CD4-positive, alpha-beta T cell treated with Interleukin-6 at 100 ng/mL for 8 hours (primary cell): ENCODE results near the gene ARL5C.
"Not testable (repeated sequence)": the region's sequence is repeated elsewhere in the genome, so short reads cannot be mapped to it uniquely, and the experiment has no call there.

Experiments used
- DNase-seq: peaks from one replicate; pipeline ENCODE4 v3.0.0-alpha.2; 2020; ENCODE audit warnings: mixed read lengths, low spot score

ARL5C gene

DNA sequence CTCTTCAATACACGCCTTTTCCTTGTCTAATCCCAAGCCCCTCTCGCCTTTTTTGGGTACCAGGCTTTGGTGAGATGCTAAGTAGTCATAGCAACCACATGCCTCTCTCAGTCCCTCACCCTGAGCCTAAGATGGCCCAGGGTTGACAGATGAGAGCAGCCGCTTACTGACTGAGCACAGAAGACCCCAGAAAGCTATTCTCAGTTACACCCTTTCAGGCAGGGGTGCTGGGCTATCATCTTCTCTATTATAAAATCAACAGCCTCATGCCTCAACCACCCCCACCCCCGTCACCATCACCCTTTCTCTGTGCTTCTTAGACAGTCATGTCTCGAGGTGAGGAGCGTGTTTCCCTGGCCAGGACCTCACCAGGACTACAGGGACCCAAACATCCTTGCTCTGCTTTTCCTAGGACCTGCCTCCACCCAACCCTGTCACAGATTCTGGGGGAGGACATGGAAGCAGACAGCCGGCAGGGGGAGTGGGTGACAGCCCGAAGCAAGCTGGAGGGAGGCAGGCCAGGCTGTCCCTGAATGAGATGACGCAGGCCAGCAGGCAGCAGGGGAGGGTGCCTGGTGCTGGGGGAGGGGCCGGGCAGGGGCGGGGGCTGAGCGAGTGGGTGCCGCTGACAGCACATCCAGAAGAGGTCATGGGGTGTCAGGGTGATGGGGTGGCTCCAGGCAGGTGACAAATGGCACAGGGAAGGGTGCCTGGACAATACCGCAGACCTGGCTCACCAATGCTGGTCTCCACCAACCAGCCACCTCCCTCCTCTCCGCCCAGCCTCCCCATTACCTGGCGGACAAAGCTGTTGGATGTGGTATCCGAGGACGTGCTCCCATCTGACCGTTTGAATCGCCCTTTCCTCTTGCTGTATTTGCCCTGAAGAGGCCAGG is 28.4 kb upstream of the ARL5C start:
- DNase-seq, result no peak

GRCh38 chr17:39193346-39193745 is 27.4 kb upstream of the ARL5C start:
- no peak for DNase-seq

- no peak for DNase-seq
These were observed 26.9 kb upstream of the ARL5C start for GRCh38 chr17:39192901-39193300.

DNA sequence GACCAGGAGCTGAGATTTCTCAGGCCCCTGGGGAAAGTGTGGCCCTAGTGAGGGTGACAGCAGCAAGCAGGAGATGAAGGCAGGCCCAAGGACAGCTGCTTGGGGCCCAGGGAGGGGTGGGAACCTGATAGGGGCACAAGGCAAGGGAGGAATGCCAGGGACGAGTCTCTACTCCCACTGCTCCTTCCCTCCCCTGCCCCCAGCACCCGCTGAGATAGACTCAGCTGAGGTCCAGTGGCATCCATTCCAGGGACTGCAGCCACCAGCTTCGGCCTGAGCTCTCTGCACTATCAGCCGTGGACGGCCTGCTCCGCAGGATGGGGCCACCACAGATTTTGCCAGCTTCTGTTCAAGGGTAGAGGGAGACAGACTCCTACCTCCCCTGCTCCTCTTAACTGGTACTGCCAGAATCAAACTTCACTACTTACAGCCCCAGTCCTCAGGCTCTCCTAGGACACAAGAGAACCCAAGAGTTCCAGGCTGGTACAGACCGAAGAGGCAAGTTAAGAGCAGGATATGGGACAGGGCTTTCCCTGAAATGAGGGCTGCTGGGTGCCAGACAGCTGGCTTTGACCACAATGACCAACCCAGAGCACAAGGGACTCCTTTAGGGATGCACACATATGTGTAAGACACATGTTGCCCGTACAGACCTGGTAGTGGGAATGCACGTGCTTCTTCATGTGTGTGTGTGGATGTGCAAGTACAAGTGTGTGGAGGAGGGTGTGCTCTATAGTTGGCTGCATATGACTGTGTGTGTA is 26.0 kb upstream of the ARL5C start:
- no peak for DNase-seq

- no peak for DNase-seq
These were observed 21.3 kb upstream of the ARL5C start for GRCh38 chr17:39187152-39187830.

DNA sequence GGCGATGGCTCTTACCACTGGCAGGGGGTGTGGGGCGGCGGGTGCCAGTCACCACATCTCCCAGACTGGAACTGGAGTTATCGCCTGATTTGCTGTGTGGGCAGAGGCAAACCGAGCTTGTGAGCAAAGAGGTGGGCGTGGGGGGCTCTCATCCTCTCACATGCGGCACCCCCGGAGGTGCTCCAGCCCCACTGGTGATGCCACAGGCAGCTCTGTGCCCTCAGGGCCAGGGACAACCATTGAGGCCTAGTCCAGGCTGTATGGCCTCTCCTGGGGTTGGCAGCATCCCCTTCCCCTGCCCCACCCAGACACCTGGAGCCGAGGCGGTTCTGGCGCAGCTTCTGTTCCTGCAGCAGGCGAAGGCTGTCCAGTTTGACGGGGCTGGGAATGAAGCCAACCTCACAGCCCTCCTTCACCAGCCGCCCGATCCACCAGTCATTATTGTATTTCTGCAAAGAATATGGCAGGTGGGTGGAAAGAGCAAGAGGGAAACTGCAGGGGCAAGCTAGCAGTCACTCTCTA is 20.6 kb upstream of the ARL5C start:
- no peak for DNase-seq

DNA sequence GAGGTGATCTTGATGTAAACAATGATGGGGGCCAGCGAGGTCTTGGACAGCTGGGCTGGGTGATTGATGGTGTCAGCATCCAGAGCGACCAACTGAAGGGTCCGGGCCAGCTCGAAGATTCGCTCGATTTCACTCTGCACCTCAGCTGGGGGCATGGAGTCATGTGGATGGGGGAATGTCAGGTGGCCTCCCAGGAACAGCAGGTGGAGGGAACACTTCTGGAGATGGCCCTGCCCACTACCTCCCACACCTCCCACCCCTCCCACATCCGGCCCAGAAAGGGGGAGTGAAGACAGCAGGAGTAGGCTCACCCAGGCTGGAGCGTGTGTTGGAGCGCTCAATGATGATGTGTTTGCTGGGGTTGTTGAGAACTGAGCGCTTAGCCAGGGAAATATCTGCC is 17.8 kb upstream of the ARL5C start:
- DNase-seq, result no peak

DNA sequence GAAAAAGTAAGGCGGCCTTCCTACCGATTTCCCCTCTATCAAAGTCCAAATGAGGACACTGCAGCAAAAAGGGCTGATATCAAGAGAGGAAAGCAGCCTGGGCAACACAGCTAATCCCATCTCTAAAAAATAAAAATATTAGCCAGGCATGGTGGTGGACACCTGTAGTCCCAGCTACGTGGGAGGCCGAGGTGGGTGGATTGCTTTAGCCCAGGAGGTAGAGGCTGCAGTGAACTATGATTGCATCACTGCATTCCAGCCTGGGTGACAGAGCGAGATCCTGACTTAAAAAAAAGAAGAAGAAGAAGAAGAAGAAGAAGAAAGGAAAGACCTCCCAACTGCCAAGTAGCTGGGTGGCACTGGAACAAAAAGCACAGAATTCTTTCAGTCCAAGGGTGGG is 17.1 kb upstream of the ARL5C start:
- no peak for DNase-seq

GRCh38 chr17:39181303-39181702 is 15.3 kb upstream of the ARL5C start:
- DNase-seq, result no peak

DNA sequence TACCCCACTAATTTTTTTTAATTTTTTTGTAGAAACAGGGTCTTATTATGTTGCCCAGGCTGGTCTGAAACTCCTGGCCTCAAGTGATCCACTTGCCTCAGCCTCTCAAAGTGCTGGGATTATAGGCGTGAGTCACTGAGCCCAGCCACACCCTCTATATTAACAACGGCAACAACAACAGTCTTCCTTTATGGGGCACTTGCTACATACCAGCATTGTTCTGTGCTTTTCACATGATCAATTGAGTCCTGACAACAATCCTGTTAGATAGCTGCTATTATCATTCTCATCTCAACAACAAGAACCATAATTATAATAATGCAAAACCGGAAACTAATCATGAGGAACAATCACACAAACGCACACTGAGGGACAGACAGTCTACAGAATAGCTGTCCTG is 12.6 kb upstream of the ARL5C start:
- no peak for DNase-seq

- DNase-seq, result no peak
These were observed 11.3 kb upstream of the ARL5C start for GRCh38 chr17:39177256-39177655.

- no peak for DNase-seq
These were observed 9.7 kb upstream of the ARL5C start for GRCh38 chr17:39175695-39176093.

GRCh38 chr17:39174920-39175694 is 9.1 kb upstream of the ARL5C start:
- peak; percentile 71 for DNase-seq

GRCh38 chr17:39173526-39174274 is 7.7 kb upstream of the ARL5C start:
- no peak for DNase-seq

- no peak for DNase-seq
These were observed 7.1 kb upstream of the ARL5C start for GRCh38 chr17:39173080-39173479.

DNA sequence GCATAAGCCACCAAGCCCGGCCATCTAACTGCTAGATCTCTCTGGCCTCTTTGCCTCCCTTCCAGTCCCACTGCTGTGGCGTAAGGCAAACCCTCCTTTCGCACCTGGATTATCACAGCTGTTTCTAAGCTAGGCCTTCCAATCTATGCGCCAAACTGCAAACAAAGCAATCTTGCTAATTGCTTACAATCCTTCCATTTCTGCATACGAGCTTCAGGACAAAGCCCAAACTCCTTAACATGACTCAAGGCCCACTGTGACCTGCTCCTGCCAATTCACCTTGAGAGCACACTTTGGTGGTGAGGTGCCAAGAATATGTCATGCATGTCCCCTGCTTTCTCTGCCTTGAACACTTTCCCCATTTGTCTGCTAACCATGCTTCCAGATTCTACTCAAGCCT is 6.0 kb upstream of the ARL5C start:
- DNase-seq, result no peak

DNA sequence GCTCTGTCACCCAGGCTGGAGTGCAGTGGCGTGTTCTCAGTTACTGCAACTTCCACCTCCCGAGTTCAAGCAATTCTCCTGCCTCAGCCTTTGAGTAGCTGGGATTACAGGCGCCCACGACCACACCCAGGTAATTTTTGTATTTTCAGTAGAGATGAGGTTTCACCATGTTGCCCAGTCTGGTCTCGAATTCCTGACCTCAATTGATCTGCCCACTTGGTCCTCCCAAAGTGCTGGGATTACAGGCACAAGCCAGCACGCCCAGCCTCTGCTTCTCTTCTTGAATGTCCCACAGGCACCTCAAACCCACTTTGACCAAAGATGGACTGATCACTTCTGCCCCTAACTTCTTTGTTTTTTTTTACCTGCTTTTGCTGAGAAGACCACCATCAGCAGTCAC is 4.6 kb upstream of the ARL5C start:
- no peak for DNase-seq

DNA sequence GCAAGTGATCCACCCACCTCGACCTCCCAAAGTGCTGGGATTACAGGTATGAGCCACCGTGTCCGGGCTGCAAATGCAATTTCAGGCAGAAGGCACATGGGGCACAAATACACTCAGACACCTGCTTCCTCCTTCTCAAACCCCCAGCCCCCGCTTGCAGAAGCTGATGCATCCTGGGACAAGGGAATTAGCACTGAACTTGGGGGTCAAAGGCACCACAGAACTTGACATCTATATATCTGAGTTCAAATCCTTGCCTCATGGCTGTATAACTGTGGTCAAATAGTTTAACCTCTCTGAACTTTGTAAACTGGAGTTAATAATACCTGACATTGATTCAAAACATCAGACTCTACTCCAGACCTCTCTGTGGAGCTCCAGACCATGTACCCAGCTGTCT is 4.1 kb upstream of the ARL5C start:
- no peak for DNase-seq

DNA sequence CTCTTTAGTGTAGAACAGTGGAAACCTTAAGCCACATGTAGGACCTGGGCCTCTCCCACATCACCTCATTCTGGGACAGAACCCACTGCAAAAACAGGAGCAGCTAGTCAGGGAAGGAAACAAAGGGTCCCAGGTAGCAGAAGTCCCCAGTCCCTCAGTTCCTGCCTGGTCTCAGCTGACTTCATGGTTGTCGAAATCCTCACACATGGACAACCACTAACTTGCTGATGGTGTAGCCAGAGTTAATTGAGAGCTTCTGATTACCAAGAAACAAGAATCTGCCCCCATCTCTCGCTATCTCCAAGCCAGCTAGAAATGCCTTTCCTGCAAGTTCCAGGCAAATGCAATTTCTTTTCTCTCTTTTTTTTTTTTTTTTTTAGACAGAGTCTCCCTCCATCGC is 3.6 kb upstream of the ARL5C start:
- DNase-seq, result no peak

DNA sequence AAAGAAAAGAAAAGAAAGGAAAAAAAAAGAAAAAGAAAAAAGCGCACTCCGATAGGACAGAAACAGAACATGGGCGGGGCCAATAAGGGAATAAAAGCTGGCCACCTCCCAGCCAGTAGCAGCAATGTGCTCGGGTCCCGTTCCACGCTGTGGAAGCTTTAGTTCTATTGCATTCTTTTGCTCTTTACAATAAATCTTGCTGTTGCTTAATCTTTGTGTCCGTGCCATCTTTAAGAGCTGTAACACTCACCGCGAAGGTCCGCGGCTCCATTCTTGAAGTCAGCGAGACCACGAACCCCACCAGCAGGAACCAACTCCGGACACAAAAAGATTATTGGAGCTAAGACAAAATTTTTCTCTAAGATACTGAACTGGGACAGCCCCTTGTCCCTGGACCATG is 3.1 kb upstream of the ARL5C start:
- no peak for DNase-seq

DNA sequence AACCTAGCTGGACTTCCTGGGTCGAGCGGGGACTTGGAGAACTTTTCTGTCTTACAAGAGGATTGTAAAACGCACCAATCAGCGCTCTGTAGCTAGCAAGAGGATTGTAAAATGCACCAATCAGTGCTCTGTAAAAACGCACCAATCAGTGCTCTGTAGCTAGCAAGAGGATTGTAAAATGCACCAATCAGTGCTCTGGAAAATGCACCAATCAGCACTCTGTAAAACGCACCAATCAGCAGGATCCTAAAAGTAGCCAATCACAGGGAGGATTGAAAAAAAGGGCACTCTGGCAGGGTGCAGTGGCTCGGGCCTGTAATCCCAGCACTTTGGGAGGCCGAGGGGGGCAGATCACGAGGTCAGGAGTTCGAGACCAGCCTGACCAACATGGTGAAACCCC is 2.5 kb upstream of the ARL5C start:
- DNase-seq, result not testable (repeated sequence)
